Loucy (cell line): Measurements from ENCODE around the gene ZNF292.

ENCODE experiments used
- CTCF ChIP-seq: fragments of 200-600 bp; sonication (generic); conservative IDR thresholded peaks from 2 replicates; pipeline ENCODE4 v1.5.1; 2014; ENCODE audit warnings: mild to moderate bottlenecking, antibody characterized with exemption, low read length
- EZH2phosphoT487 ChIP-seq: fragments of 200-600 bp; IDR thresholded peaks from 2 replicates; pipeline ENCODE4 v1.6.1; 2018; ENCODE audit warnings: antibody characterized with exemption, mild to moderate bottlenecking, moderate library complexity, borderline replicate concordance

GRCh38 chr6:87241304-87241703 lies 85.9 kb downstream of the ZNF292 start:
- TF ChIP-seq CTCF (no peak), EZH2phosphoT487 (no peak)
